HFF-Myc (cell line): ENCODE data around the gene LRRC8C.
A peak's percentile ranks its signal among the peaks of the same experiment; 100 is the strongest.

Source experiments
- DNase-seq: peaks from one replicate; pipeline ENCODE4 v3.0.0-alpha.2; 2011; ENCODE audit warnings: low read depth; ENCODE audit errors: extremely low read depth
- H3K4me3 ChIP-seq: replicated peaks from 2 replicates; pipeline ENCODE4 v1.5.1; 2011; ENCODE audit warnings: low read depth, mild to moderate bottlenecking, control low read depth, low read length
- CTCF ChIP-seq: IDR thresholded peaks from 2 replicates; pipeline ENCODE4 v1.5.1; 2012; ENCODE audit warnings: mild to moderate bottlenecking, low read depth, low read length, control low read depth; ENCODE audit errors: missing control alignments

The LRRC8C gene

GRCh38 chr1:89759036-89759435 is 126.1 kb downstream of the LRRC8C start:
- TF ChIP-seq CTCF = no peak
- no peak for DNase-seq
- no peak overlapping the region for H3K4me3 ChIP-seq

- TF ChIP-seq CTCF = no peak
- H3K4me3 ChIP-seq = no peak overlapping the region
- DNase-seq = no peak
Measured at GRCh38 chr1:89760496-89760895, 127.6 kb downstream of the LRRC8C start.

GRCh38 chr1:89761338-89761737 is 128.4 kb downstream of the LRRC8C start:
- H3K4me3 ChIP-seq = no peak overlapping the region
- TF ChIP-seq CTCF = no peak
- DNase-seq = no peak

GRCh38 chr1:89761901-89762300 is 129.0 kb downstream of the LRRC8C start:
- H3K4me3 ChIP-seq = no peak overlapping the region
- TF ChIP-seq CTCF = no peak
- DNase-seq = no peak

GRCh38 chr1:89762386-89762778 is 129.5 kb downstream of the LRRC8C start:
- DNase-seq = no peak
- TF ChIP-seq CTCF = no peak
- peak overlapping the region; percentile 48 for H3K4me3 ChIP-seq

- peak; percentile 44 for DNase-seq
- peak overlapping the region; percentile 48 for H3K4me3 ChIP-seq
- TF ChIP-seq CTCF = peak; percentile 98
Measured at GRCh38 chr1:89762779-89763648, 130.1 kb downstream of the LRRC8C start.

GRCh38 chr1:89763649-89763986 is 130.7 kb downstream of the LRRC8C start:
- TF ChIP-seq CTCF = no peak
- H3K4me3 ChIP-seq = peak overlapping the region; percentile 48

More at GRCh38 chr1:89763649-89763986, 130.7 kb downstream of the LRRC8C start:
- no peak for DNase-seq
